Testis (tissue), 2 donors: ENCODE measurements around the gene ABTB2.

Experiments
- CTCF ChIP-seq, 3 experiments: fragments of 450-650 bp in 2 of 3; fragments of 200-600 bp in 1 of 3; sonication (generic) in 1 of 3; IDR thresholded peaks; one replicate each; pipeline ENCODE4 v1.5.1; 2016 to 2019; ENCODE audit warnings: antibody characterized with exemption in 3 of 3, mild to moderate bottlenecking in 2 of 3, moderate library complexity in 1 of 3
- POLR2A ChIP-seq: fragments of 450-650 bp; IDR thresholded peaks from one replicate; pipeline ENCODE4 v1.6.1; 2017; ENCODE audit warnings: antibody characterized with exemption, mild to moderate bottlenecking, moderate library complexity

GRCh38 chr11:34346551-34346950 lies 11.3 kb downstream of the ABTB2 start:
- TF ChIP-seq CTCF (IDR thresholded peaks at IDR 0.05), result no peak
- TF ChIP-seq POLR2A, result no peak
